Pancreas (tissue), 10 donors: ENCODE results near the gene IKBKE. TPM values are rescaled to one million over a fixed set of nuclear protein-coding genes. Genes with fewer than 3 reads are reported as not detected.

ENCODE experiments used
- ATAC-seq, 4 donors: fragments of 200-7000 bp; cut with Tn5 transposase; one replicate each; pipeline versions ENCODE4 v1.8.0 to v1.9.1; 2020; ENCODE audit warnings: mild to moderate bottlenecking in 4 of 4, moderate library complexity in 4 of 4
- DNase-seq, 6 donors: peaks; one replicate each; pipeline ENCODE4 v3.0.0-alpha.2; 2020
- FAIRE-seq: peaks from 2 replicates; lab custom pipeline; 2012; peaks lifted over from hg19 to GRCh38; lab: Jason Lieb, UNC
- H3K27ac ChIP-seq, 4 donors: fragments of 200-600 bp; sonication (generic); 1 replicate in 3 of 4; 2 replicates in 1 of 4; pipeline versions ENCODE4 v1.5.0 to v1.8.0; 2020
- H3K27me3 ChIP-seq, 4 donors: fragments of 200-600 bp; one replicate each; pipeline ENCODE4 v1.8.0; 2021
- H3K36me3 ChIP-seq, 3 donors: fragments of 200-600 bp; sonication (generic) in 1 of 3; one replicate each; pipeline versions ENCODE4 v1.5.0 to v1.8.0; 2020 to 2021
- H3K4me1 ChIP-seq, 3 donors: fragments of 200-600 bp; one replicate each; pipeline ENCODE4 v1.8.0; 2021
- H3K4me3 ChIP-seq, 4 donors: fragments of 200-600 bp; sonication (generic) in 2 of 4; one replicate each; pipeline versions ENCODE4 v1.5.0 to v1.8.0; 2020 to 2021
- H3K9me3 ChIP-seq, 4 donors: fragments of 200-600 bp; one replicate each; pipeline ENCODE4 v1.8.0; 2021
- CTCF ChIP-seq, 4 donors: fragments of 200-600 bp; sonication (generic) in 3 of 4; IDR thresholded peaks; one replicate each; pipeline versions ENCODE4 v1.5.0 to v1.8.0; 2021; ENCODE audit warnings: antibody characterized with exemption in 4 of 4
- WGBS, 2 donors: extraction: QIAGEN DNeasy Blood & Tissue Kit; methylation state at CpG; one replicate each; pipeline ENCODE4 v1.1.7; 2013; 5-methylcytosine and 5-hydroxymethylcytosine counted together
- intact Hi-C, 3 donors: fragments of 100-400 bp; cut with DNase I; formaldehyde crosslinking; loops; one replicate each; pipeline versions ENCODE4 v1.11.1 to v1.14.2; 2022
- polyA plus RNA-seq, 2 donors: library from polyadenylated mRNA; stranded (reverse); fragments of 200-250 nt; gene quantifications; one replicate each; pipeline ENCODE4 v1.2.3, GENCODE V29; 2013
- total RNA-seq, 6 donors: library from RNA; stranded (reverse); fragmentation: NEBNext Ultra II Directional in 4 of 6; extraction: Animal tissue kit (Norgen Biotek cat#: 25700) in 4 of 6; gene quantifications; one replicate each; pipeline versions ENCODE4 v1.2.1 to v1.2.4, GENCODE V29; 2021 to 2023
- donor health status: healthy with polysubstance abuse.
- donor health status: DM: no; HTN: no; CAD: no; lungs with moderate emphysema.
- donor health status: DM: no; HTN: no; CAD: no.
- donor health status: control.
- donor health status: control.
- donor health status: Bipolar disorder and iron deficiency.
- donor health status: DM: yes; HTN: yes; CAD: no.
- donor health status: DM: no; HTN: no; CAD: no.
- donor health status: DM: no; HTN: no; CAD: no.
- donor health status: DM: yes; HTN: yes; CAD: no.

The IKBKE gene
- total and polyA plus RNA-seq, 8 donors: 1.8 to 9.9 (median 3.4) TPM

DNA sequence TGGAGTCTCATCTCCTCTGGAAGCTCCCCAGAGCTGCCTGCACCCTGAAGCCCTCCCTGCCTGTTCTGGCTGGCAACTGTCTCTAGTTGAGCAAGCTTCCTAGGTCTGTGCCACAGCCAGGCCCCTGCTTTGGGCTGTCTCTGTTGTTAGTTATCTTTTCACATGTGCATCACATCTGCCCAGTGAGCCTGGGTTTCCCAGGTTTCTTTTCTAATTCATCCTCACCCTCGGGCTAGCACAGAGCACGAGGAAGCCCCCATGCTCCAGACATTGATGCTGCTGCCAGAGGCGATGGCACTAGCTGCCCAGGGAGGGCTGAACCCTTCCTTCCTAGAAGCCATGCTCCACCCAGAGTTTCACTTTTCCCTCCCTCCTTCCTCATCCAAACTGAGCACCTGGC is 64.3 kb downstream of the IKBKE start:
- no peak for ATAC-seq
- intact Hi-C loops: no loop called here
- TF ChIP-seq CTCF (IDR thresholded peaks at IDR 0.05): no peak
- FAIRE-seq: no peak
- peaks cover 4 to 10% (median 5%) of the 10 kb centered on the region in 3 donors for H3K4me1 ChIP-seq
- no peaks in the 10 kb centered on the region for H3K9me3 ChIP-seq
- no peaks in the 10 kb centered on the region for H3K36me3 ChIP-seq
- H3K27ac ChIP-seq: peak overlapping the region; percentile 24 to 62 (median 54)
- no peak for DNase-seq
- no peak overlapping the region for H3K4me3 ChIP-seq
- no peaks in the 10 kb centered on the region for H3K27me3 ChIP-seq
- WGBS, 2 donors: 91 to 94% methylated on average over 3 of the region's 3 CpGs

- ATAC-seq (peak; percentile 54 to 77 (median 64)), FAIRE-seq (no peak)
These were observed 65.5 kb downstream of the IKBKE start for GRCh38 chr1:206535853-206536188.

DNA sequence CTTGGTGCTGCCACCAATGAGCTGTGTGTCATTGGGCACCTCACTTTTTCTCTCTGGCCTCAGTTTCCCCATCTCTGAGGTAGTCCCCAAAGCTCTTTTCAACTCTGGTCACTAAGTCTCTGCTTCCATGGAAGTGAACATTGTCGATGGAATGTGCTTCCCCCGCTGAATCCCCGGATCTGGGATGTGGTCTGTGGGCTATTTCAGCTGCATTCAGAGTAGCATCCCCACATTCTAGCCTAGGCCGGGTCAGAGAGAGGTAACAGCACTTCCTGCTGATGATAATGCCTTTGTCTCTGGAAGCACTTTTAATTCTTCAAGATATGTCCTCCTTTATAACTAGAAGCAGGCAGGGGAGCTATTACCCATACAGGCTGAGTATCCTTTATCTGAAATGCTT is 66.9 kb downstream of the IKBKE start:
- DNase-seq: no peak
- Histone ChIP-seq H3K4me1 (peaks cover 21 to 23% (median 21%) of the 10 kb centered on the region in 3 donors), H3K27me3 (no peaks in the 10 kb centered on the region), H3K36me3 (no peaks in the 10 kb centered on the region), H3K27ac (peak overlapping the region; percentile 46 to 71 (median 58)), H3K9me3 (no peaks in the 10 kb centered on the region), H3K4me3 (no peak overlapping the region)
- TF ChIP-seq CTCF (IDR thresholded peaks at IDR 0.05): no peak
- FAIRE-seq: no peak
- ATAC-seq: no peak
- 84% methylated on average over 4 of the region's 4 CpGs for WGBS, 2 donors
- intact Hi-C loops: no loop called here

More at GRCh38 chr1:206535853-206536188, 65.5 kb downstream of the IKBKE start:
- DNase-seq: peak in 4 of 6 donors; percentile 70 to 84 (median 74)
- intact Hi-C loops: no loop called here
- 33 to 44% methylated on average over 6 of the region's 6 CpGs for WGBS, 2 donors
- H3K4me1 ChIP-seq: peaks cover 14 to 21% (median 16%) of the 10 kb centered on the region in 3 donors
- TF ChIP-seq CTCF (IDR thresholded peaks at IDR 0.05): no peak
- no peaks in the 10 kb centered on the region for H3K36me3 ChIP-seq
- no peaks in the 10 kb centered on the region for H3K9me3 ChIP-seq
- H3K27ac ChIP-seq: peak overlapping the region; percentile 46 to 71 (median 58)
- H3K27me3 ChIP-seq: no peaks in the 10 kb centered on the region
- H3K4me3 ChIP-seq: no peak overlapping the region

- ATAC-seq (no peak), DNase-seq (no peak), FAIRE-seq (no peak)
- 54 to 59% methylated on average over 6 of the region's 6 CpGs for WGBS, 2 donors
- intact Hi-C loops: no loop called here
- Histone ChIP-seq H3K27ac (peak overlapping the region in 3 of 4 donors; percentile 22 to 50 (median 23)), H3K4me3 (no peak overlapping the region), H3K27me3 (no peaks in the 10 kb centered on the region), H3K4me1 (peaks cover 21 to 23% (median 21%) of the 10 kb centered on the region in 3 donors), H3K36me3 (no peaks in the 10 kb centered on the region), H3K9me3 (no peaks in the 10 kb centered on the region)
- no peak for TF ChIP-seq CTCF (IDR thresholded peaks at IDR 0.05)
These were observed 68.0 kb downstream of the IKBKE start for GRCh38 chr1:206538086-206538770.
